Mesenchymal stem cell (in vitro differentiated cells and primary cell): Measurements from ENCODE around the gene STIM1.

Experiments
- DNase-seq: peaks from one replicate; pipeline ENCODE4 v3.0.0-alpha.2; 2013
- H2AFZ ChIP-seq: one replicate; pipeline ENCODE4 v1.6.1; 2013; ENCODE audit warnings: low read depth, mild to moderate bottlenecking, control low read depth, inconsistent platforms, low read length, moderate library complexity
- H2AK5ac ChIP-seq: 2 replicates; pipeline ENCODE4 v1.6.1; 2013; ENCODE audit warnings: low read length, moderate library complexity, mild to moderate bottlenecking, inconsistent platforms; ENCODE audit not compliant: severe bottlenecking
- H2BK120ac ChIP-seq: one replicate; pipeline ENCODE4 v1.6.1; 2013; ENCODE audit warnings: low read depth, mild to moderate bottlenecking, inconsistent platforms, low read length, moderate library complexity
- H2BK12ac ChIP-seq, 2 experiments: one replicate each; pipeline ENCODE4 v1.6.1; 2013; ENCODE audit warnings: inconsistent platforms in 2 of 2, low read length in 2 of 2, mild to moderate bottlenecking in 2 of 2, moderate library complexity in 2 of 2, control low read depth in 1 of 2
- H2BK15ac ChIP-seq: one replicate; pipeline ENCODE4 v1.6.1; 2013; ENCODE audit warnings: mild to moderate bottlenecking, low read depth, inconsistent platforms; ENCODE audit not compliant: poor library complexity, severe bottlenecking
- H2BK5ac ChIP-seq: 2 replicates; pipeline ENCODE4 v1.6.1; 2013; ENCODE audit warnings: low read depth, mild to moderate bottlenecking, low read length, control low read depth, inconsistent platforms; ENCODE audit not compliant: poor library complexity, severe bottlenecking
- H3K14ac ChIP-seq, 2 experiments: one replicate each; pipeline ENCODE4 v1.6.1; 2013; ENCODE audit warnings: inconsistent platforms in 2 of 2, low read length in 2 of 2, control low read depth in 1 of 2, mild to moderate bottlenecking in 1 of 2, moderate library complexity in 1 of 2
- H3K18ac ChIP-seq, 2 experiments: one replicate each; pipeline ENCODE4 v1.6.1; 2013; ENCODE audit warnings: inconsistent platforms in 2 of 2, low read length in 2 of 2, control low read depth in 1 of 2, low read depth in 1 of 2, mild to moderate bottlenecking in 1 of 2
- H3K23ac ChIP-seq, 2 experiments: one replicate each; pipeline ENCODE4 v1.6.1; 2013; ENCODE audit warnings: inconsistent platforms in 2 of 2, low read length in 2 of 2, mild to moderate bottlenecking in 2 of 2, moderate library complexity in 2 of 2, control low read depth in 1 of 2
- H3K27ac ChIP-seq: 2 replicates; pipeline ENCODE4 v1.5.1; 2013; ENCODE audit warnings: mild to moderate bottlenecking, moderate library complexity, low read length, control low read depth, inconsistent platforms; ENCODE audit not compliant: poor library complexity, severe bottlenecking
- H3K27me3 ChIP-seq, 2 experiments: 2 replicates each; pipeline versions ENCODE4 v1.6.1 to v1.7.0; 2013; ENCODE audit warnings: low read length in 2 of 2, mild to moderate bottlenecking in 2 of 2, moderate library complexity in 2 of 2, control low read depth in 1 of 2, inconsistent platforms in 1 of 2; ENCODE audit not compliant: control insufficient read depth in 1 of 2, insufficient read depth in 1 of 2
- H3K36me3 ChIP-seq, 2 experiments: 2 replicates each; pipeline versions ENCODE4 v1.6.1 to v1.7.0; 2013; ENCODE audit warnings: low read length in 2 of 2, control low read depth in 1 of 2, inconsistent platforms in 1 of 2, low read depth in 1 of 2, mild to moderate bottlenecking in 1 of 2; ENCODE audit not compliant: insufficient read depth in 2 of 2, control insufficient read depth in 1 of 2
- H3K4ac ChIP-seq, 2 experiments: one replicate each; pipeline ENCODE4 v1.6.1; 2013; ENCODE audit warnings: inconsistent platforms in 2 of 2, low read length in 2 of 2, mild to moderate bottlenecking in 2 of 2, moderate library complexity in 2 of 2, control low read depth in 1 of 2, low read depth in 1 of 2
- H3K4me1 ChIP-seq: 2 replicates; pipeline ENCODE4 v1.6.1; 2013; ENCODE audit warnings: low read depth, low read length, control low read depth; ENCODE audit not compliant: control insufficient read depth, insufficient read depth
- H3K4me2 ChIP-seq: 2 replicates; pipeline ENCODE4 v1.6.1; 2013; ENCODE audit warnings: low read length, mild to moderate bottlenecking, inconsistent platforms; ENCODE audit not compliant: poor library complexity, severe bottlenecking
- H3K4me3 ChIP-seq, 2 experiments: 2 replicates each; pipeline versions ENCODE4 v1.5.1 to v1.7.0; 2013; ENCODE audit warnings: low read length in 2 of 2, mild to moderate bottlenecking in 2 of 2, control low read depth in 1 of 2, low read depth in 1 of 2; ENCODE audit not compliant: insufficient read depth in 1 of 2
- H3K79me1 ChIP-seq: replicated peaks from 2 replicates; pipeline ENCODE4 v1.6.1; 2013; ENCODE audit warnings: mild to moderate bottlenecking, control low read depth, low read length, inconsistent platforms; ENCODE audit not compliant: poor library complexity, severe bottlenecking
- H3K9ac ChIP-seq: 2 replicates; pipeline ENCODE4 v1.7.0; 2013; ENCODE audit warnings: mild to moderate bottlenecking, low read length, moderate library complexity
- H3K9me3 ChIP-seq: 2 replicates; pipeline ENCODE4 v1.7.0; 2013; ENCODE audit warnings: mild to moderate bottlenecking, low read length; ENCODE audit not compliant: control insufficient read depth
- H4K8ac ChIP-seq: one replicate; pipeline ENCODE4 v1.6.1; 2013; ENCODE audit warnings: inconsistent platforms, mild to moderate bottlenecking, low read length, moderate library complexity
- H4K91ac ChIP-seq: one replicate; pipeline ENCODE4 v1.6.1; 2013; ENCODE audit warnings: mild to moderate bottlenecking, low read length, inconsistent platforms
- WGBS: methylation state at CpG from one replicate; pipeline ENCODE4 v1.1.7; 2013; ENCODE audit warnings: mixed read lengths; 5-methylcytosine and 5-hydroxymethylcytosine counted together

The STIM1 gene

GRCh38 chr11:3936517-3936916, 81.1 kb downstream of the STIM1 start:
- no peak overlapping the region for H4K91ac ChIP-seq
- H3K79me1 ChIP-seq: peaks cover 25% of the 10 kb centered on the region
- H2BK5ac ChIP-seq: no peak overlapping the region
- H3K4me2 ChIP-seq: no peak overlapping the region
- peaks cover 8% of the 10 kb centered on the region for H3K4me1 ChIP-seq
- H2BK120ac ChIP-seq: no peak overlapping the region
- no peak overlapping the region for H3K14ac ChIP-seq
- H2BK15ac ChIP-seq: no peak overlapping the region
- no peaks in the 10 kb centered on the region for H3K27me3 ChIP-seq
- no peak overlapping the region for H3K27ac ChIP-seq
- 94% methylated on average over 1 of the region's 1 CpG for WGBS
- H3K9ac ChIP-seq: no peak overlapping the region
- no peak overlapping the region for H3K18ac ChIP-seq
- H3K4ac ChIP-seq: no peak overlapping the region
- H2BK12ac ChIP-seq: no peak overlapping the region
- H3K4me3 ChIP-seq: no peak overlapping the region
- H3K23ac ChIP-seq: no peak overlapping the region
- DNase-seq: no peak
- H2AFZ ChIP-seq: no peak overlapping the region
- no peaks in the 10 kb centered on the region for H3K9me3 ChIP-seq
- no peak overlapping the region for H4K8ac ChIP-seq
- H3K36me3 ChIP-seq: no peaks in the 10 kb centered on the region
- H2AK5ac ChIP-seq: no peak overlapping the region

GRCh38 chr11:3939211-3939610, 83.7 kb downstream of the STIM1 start:
- Histone ChIP-seq H2BK15ac (no peak overlapping the region), H4K8ac (no peak overlapping the region), H3K79me1 (peaks cover 16% of the 10 kb centered on the region), H3K9me3 (no peaks in the 10 kb centered on the region), H3K27me3 (no peaks in the 10 kb centered on the region), H4K91ac (no peak overlapping the region), H3K4ac (no peak overlapping the region), H3K23ac (no peak overlapping the region), H3K18ac (no peak overlapping the region), H2AK5ac (no peak overlapping the region), H2BK120ac (no peak overlapping the region), H3K9ac (peak overlapping the region; percentile 77), H2BK12ac (no peak overlapping the region), H3K4me3 (peak overlapping the region in 1 of 2 experiments; percentile 3), H2AFZ (no peak overlapping the region), H3K36me3 (no peaks in the 10 kb centered on the region), H3K27ac (peak overlapping the region; percentile 95), H2BK5ac (no peak overlapping the region), H3K14ac (no peak overlapping the region), H3K4me2 (no peak overlapping the region), H3K4me1 (peaks cover 8% of the 10 kb centered on the region)
- DNase-seq: peak; percentile 88

GRCh38 chr11:3939651-3940190, 84.3 kb downstream of the STIM1 start:
- Histone ChIP-seq H2BK5ac (no peak overlapping the region), H3K36me3 (no peaks in the 10 kb centered on the region), H3K27me3 (no peaks in the 10 kb centered on the region), H4K91ac (no peak overlapping the region), H2BK120ac (no peak overlapping the region), H3K4ac (peak overlapping the region in 1 of 2 experiments; percentile 62), H2BK15ac (no peak overlapping the region), H2AK5ac (peak overlapping the region; percentile 80), H4K8ac (no peak overlapping the region), H3K9ac (peak overlapping the region; percentile 77), H3K79me1 (peaks cover 16% of the 10 kb centered on the region), H3K27ac (peak overlapping the region; percentile 95), H3K18ac (peak overlapping the region; percentile 7 to 80), H3K14ac (no peak overlapping the region), H3K4me3 (peak overlapping the region in 1 of 2 experiments; percentile 3), H2AFZ (no peak overlapping the region), H2BK12ac (no peak overlapping the region), H3K4me2 (no peak overlapping the region), H3K23ac (no peak overlapping the region), H3K9me3 (no peaks in the 10 kb centered on the region), H3K4me1 (peaks cover 8% of the 10 kb centered on the region)
- WGBS: 100% methylated on average over 1 of the region's 2 CpGs
- DNase-seq: peak; percentile 70

- peak overlapping the region; percentile 74 for H3K9ac ChIP-seq
- no peak for DNase-seq
- no peak overlapping the region for H2BK120ac ChIP-seq
- no peak overlapping the region for H4K8ac ChIP-seq
- peaks cover 8% of the 10 kb centered on the region for H3K4me1 ChIP-seq
- H2AFZ ChIP-seq: no peak overlapping the region
- no peak overlapping the region for H2BK5ac ChIP-seq
- no peak overlapping the region for H2BK15ac ChIP-seq
- 90% methylated on average over 1 of the region's 3 CpGs for WGBS
- H3K79me1 ChIP-seq: peaks cover 20% of the 10 kb centered on the region
- H2BK12ac ChIP-seq: no peak overlapping the region
- H3K9me3 ChIP-seq: no peaks in the 10 kb centered on the region
- peak overlapping the region; percentile 6 to 71 for H3K18ac ChIP-seq
- no peak overlapping the region for H3K14ac ChIP-seq
- H3K4me3 ChIP-seq: no peak overlapping the region
- H3K27ac ChIP-seq: no peak overlapping the region
- H3K23ac ChIP-seq: no peak overlapping the region
- H2AK5ac ChIP-seq: no peak overlapping the region
- H3K27me3 ChIP-seq: no peaks in the 10 kb centered on the region
- no peak overlapping the region for H3K4me2 ChIP-seq
- no peaks in the 10 kb centered on the region for H3K36me3 ChIP-seq
- no peak overlapping the region for H4K91ac ChIP-seq
- H3K4ac ChIP-seq: peak overlapping the region; percentile 24 to 34
Measured at GRCh38 chr11:3942160-3942955, 86.9 kb downstream of the STIM1 start.
